Ovary (tissue), 9 donors: ENCODE measurements around the gene CD14. TPM values are rescaled to one million over a fixed set of nuclear protein-coding genes. Genes with fewer than 3 reads are reported as not detected.

Source experiments
- DNase-seq, 5 donors: peaks; one replicate each; pipeline ENCODE4 v3.0.0-alpha.2; 2019 to 2020
- H3K27ac ChIP-seq, 2 donors: fragments of 200-600 bp; one replicate each; pipeline versions ENCODE4 v1.5.1 to v1.8.0; 2019 to 2022
- H3K27me3 ChIP-seq: fragments of 200-600 bp; one replicate; pipeline ENCODE4 v1.8.0; 2022
- H3K36me3 ChIP-seq: fragments of 200-600 bp; sonication (generic); one replicate; pipeline ENCODE4 v1.5.1; 2019
- H3K4me1 ChIP-seq: one replicate; pipeline ENCODE4 v1.8.1; 2013; ENCODE audit warnings: mild to moderate bottlenecking, moderate library complexity; ENCODE audit not compliant: insufficient read depth
- H3K4me3 ChIP-seq: fragments of 200-600 bp; sonication (generic); one replicate; pipeline ENCODE4 v1.5.1; 2017
- H3K9me3 ChIP-seq, 2 donors: fragments of 200-600 bp in 1 of 2; sonication (generic) in 1 of 2; one replicate each; pipeline versions ENCODE4 v1.5.1 to v1.8.1; 2013 to 2019; ENCODE audit warnings: mild to moderate bottlenecking in 1 of 2, moderate library complexity in 1 of 2
- CTCF ChIP-seq, 3 donors: fragments of 450-650 bp in 2 of 3; fragments of 200-600 bp in 1 of 3; IDR thresholded peaks; one replicate each; pipeline versions ENCODE4 v1.5.1 to v1.8.0; 2016 to 2022; ENCODE audit warnings: antibody characterized with exemption in 3 of 3, mild to moderate bottlenecking in 1 of 3
- EP300 ChIP-seq: sonication (generic); formaldehyde crosslinking; IDR thresholded peaks from one replicate; pipeline ENCODE4 v1.6.1; 2017; ENCODE audit warnings: antibody characterized with exemption
- POLR2A ChIP-seq: fragments of 450-650 bp; IDR thresholded peaks from one replicate; pipeline ENCODE4 v1.6.1; 2017; ENCODE audit warnings: antibody characterized with exemption, mild to moderate bottlenecking, moderate library complexity
- WGBS, 3 donors: extraction: QIAGEN DNeasy Blood & Tissue Kit in 1 of 3; methylation state at CpG; one replicate each; pipeline versions ENCODE4 v1.1.5 to v1.1.7; 2013 to 2017; 5-methylcytosine and 5-hydroxymethylcytosine counted together
- intact Hi-C, 4 donors: fragments of 100-400 bp; cut with DNase I; formaldehyde crosslinking; loops; one replicate each; pipeline versions ENCODE4 v1.11.0 to v1.15.1; 2022 to 2023
- polyA plus RNA-seq, 2 donors: library from polyadenylated mRNA; stranded (reverse); fragments of 200-250 nt in 1 of 2; fragments of 350-450 nt in 1 of 2; fragmentation: Illumina TruSeq in 1 of 2; extraction: RNeasy Lipid Tissue Mini Kit (QIAGEN cat#74804) in 1 of 2; gene quantifications; one replicate each; pipeline ENCODE4 v1.2.3, GENCODE V29; 2013 to 2014
- total RNA-seq, 7 donors: library from RNA; depleted of rRNA in 2 of 7; stranded (reverse); fragments of >200 nt in 2 of 7; fragmentation: NEBNext Ultra II Directional in 3 of 7; extraction: Animal tissue kit (Norgen Biotek cat#: 25700) in 3 of 7; gene quantifications; one replicate each; pipeline versions ENCODE4 v1.1.0 to v1.2.4, GENCODE V29; 2016 to 2023
- donor health status: DM: no; HTN: no; CAD: no; lungs with moderate emphysema.
- donor health status: DM: no; HTN: no; CAD: no.
- donor health status: Bipolar disorder and iron deficiency.
- donor health status: DM: yes; HTN: yes; CAD: no.
- donor health status: DM: no; HTN: no; CAD: no.
- donor health status: DM: yes; HTN: yes; CAD: no.

CD14 gene
- total and polyA plus RNA-seq, 9 donors: 8.7 to 96.0 (median 37.7) TPM

GRCh38 chr5:140632366-140633020, 482 bp downstream of the CD14 start:
- H3K9me3 ChIP-seq: no peaks in the 10 kb centered on the region
- H3K27me3 ChIP-seq: no peaks in the 10 kb centered on the region
- TF ChIP-seq CTCF (IDR thresholded peaks at IDR 0.05) (no peak), POLR2A (no peak), EP300 (no peak)
- WGBS, 3 donors: 0 to 2% (median 1%) methylated on average over 34 to 51 of the region's 51 CpGs
- intact Hi-C loops: loop anchor here in 1 of 4 donors (10.0 kb wide), 2 partner anchors 68 to 258 kb away; partner anchors contain the start of genes APBB3 and SLC35A4
- H3K36me3 ChIP-seq: no peaks in the 10 kb centered on the region
- DNase-seq: peak; percentile 52 to 67 (median 57)
- H3K27ac ChIP-seq: peak overlapping the region; percentile 61 to 62
- H3K4me1 ChIP-seq: peaks cover 2% of the 10 kb centered on the region
- peak overlapping the region; percentile 46 for H3K4me3 ChIP-seq

- no peaks in the 10 kb centered on the region for H3K36me3 ChIP-seq
- peaks cover 2% of the 10 kb centered on the region for H3K4me1 ChIP-seq
- H3K4me3 ChIP-seq: peak overlapping the region; percentile 46
- TF ChIP-seq CTCF (IDR thresholded peaks at IDR 0.05) (no peak), POLR2A (no peak), EP300 (no peak)
- intact Hi-C loops: loop anchor here in 1 of 4 donors (10.0 kb wide), 2 partner anchors 67 to 257 kb away; partner anchors contain the start of genes APBB3 and SLC35A4
- H3K27me3 ChIP-seq: no peaks in the 10 kb centered on the region
- H3K27ac ChIP-seq: peak overlapping the region in 1 of 2 donors; percentile 62
- DNase-seq: peak in 2 of 5 donors; percentile 34 to 43
- WGBS, 3 donors: 8 to 28% (median 22%) methylated on average over 17 to 36 of the region's 36 CpGs
- no peaks in the 10 kb centered on the region for H3K9me3 ChIP-seq
Observed at GRCh38 chr5:140631831-140632365, 1.1 kb downstream of the CD14 start.

- no peak for DNase-seq
- no peak overlapping the region for H3K4me3 ChIP-seq
- H3K27ac ChIP-seq: no peak overlapping the region
- WGBS, 3 donors: 95 to 98% (median 97%) methylated on average over 4 of the region's 4 CpGs
- no peaks in the 10 kb centered on the region for H3K27me3 ChIP-seq
- no peaks in the 10 kb centered on the region for H3K36me3 ChIP-seq
- TF ChIP-seq EP300 (no peak), CTCF (IDR thresholded peaks at IDR 0.05) (no peak), POLR2A (no peak)
- H3K9me3 ChIP-seq: no peaks in the 10 kb centered on the region
- H3K4me1 ChIP-seq: peaks cover 2% of the 10 kb centered on the region
- intact Hi-C loops: loop anchor here in 1 of 4 donors (10.0 kb wide), 2 partner anchors 66 to 256 kb away; partner anchors contain the start of genes APBB3 and SLC35A4
Observed at GRCh38 chr5:140631036-140631417, 1.9 kb downstream of the CD14 start.

GRCh38 chr5:140630292-140631035, 2.5 kb downstream of the CD14 start:
- Histone ChIP-seq H3K36me3 (no peaks in the 10 kb centered on the region), H3K27me3 (no peaks in the 10 kb centered on the region), H3K4me3 (no peak overlapping the region), H3K4me1 (peaks cover 2% of the 10 kb centered on the region), H3K9me3 (no peaks in the 10 kb centered on the region), H3K27ac (no peak overlapping the region)
- 63 to 76% (median 70%) methylated on average over 2 of the region's 2 CpGs for WGBS, 3 donors
- intact Hi-C loops: loop anchor here in 1 of 4 donors (10.0 kb wide), 2 partner anchors 66 to 256 kb away; partner anchors contain the start of genes APBB3 and SLC35A4
- no peak for TF ChIP-seq CTCF (IDR thresholded peaks at IDR 0.05)
- no peak for TF ChIP-seq POLR2A
- TF ChIP-seq EP300: no peak
- no peak for DNase-seq
